Dermis microvascular lymphatic vessel endothelial cell (primary cell): ENCODE measurements around the gene RAE1. TPM values are rescaled to one million over a fixed set of nuclear protein-coding genes. Genes with fewer than 3 reads are reported as not detected.

Experiments
- DNase-seq, 2 donors: peaks; one replicate each; pipeline versions ENCODE4 v3.0.0 to v3.0.0-alpha.2; 2010; ENCODE audit warnings: low read depth in 2 of 2
- total RNA-seq: library from RNA; depleted of rRNA; stranded (reverse); fragments of >200 nt; gene quantifications from 2 replicates; pipeline ENCODE4 v1.2.1, GENCODE V29; 2014

Gene RAE1
- total RNA-seq, 1 donor from 2014 or later: 17.2 TPM

DNA sequence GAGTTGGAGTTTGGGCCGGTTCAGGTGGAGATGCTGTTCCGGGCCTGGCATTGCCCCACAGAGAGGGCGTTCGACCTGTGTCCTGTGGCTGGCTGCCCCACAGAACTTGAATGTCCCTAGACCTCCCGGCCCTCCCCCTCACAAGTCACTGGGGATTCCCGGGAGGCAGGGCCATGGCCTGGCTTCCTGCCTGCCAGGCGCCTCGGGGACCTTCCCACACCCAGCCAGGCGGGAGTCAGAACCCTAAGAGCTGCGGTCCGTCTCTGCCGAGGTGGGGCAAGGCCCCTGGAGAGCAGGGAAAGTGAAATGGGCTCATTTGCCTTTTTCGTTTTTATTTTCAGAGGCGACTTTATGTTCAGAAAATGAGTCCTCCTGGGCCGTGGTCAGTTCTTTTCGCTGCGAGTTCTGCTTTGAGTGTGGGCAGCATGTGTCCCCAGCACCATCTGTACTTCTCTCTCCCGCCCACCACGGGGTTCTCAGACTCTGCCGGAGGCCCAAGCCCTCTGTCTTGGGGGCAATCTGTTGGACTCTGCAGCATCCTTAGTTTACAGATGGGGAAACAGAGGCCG is 48.6 kb downstream of the RAE1 start:
- peak in 1 of 2 donors; percentile 39 for DNase-seq

DNA sequence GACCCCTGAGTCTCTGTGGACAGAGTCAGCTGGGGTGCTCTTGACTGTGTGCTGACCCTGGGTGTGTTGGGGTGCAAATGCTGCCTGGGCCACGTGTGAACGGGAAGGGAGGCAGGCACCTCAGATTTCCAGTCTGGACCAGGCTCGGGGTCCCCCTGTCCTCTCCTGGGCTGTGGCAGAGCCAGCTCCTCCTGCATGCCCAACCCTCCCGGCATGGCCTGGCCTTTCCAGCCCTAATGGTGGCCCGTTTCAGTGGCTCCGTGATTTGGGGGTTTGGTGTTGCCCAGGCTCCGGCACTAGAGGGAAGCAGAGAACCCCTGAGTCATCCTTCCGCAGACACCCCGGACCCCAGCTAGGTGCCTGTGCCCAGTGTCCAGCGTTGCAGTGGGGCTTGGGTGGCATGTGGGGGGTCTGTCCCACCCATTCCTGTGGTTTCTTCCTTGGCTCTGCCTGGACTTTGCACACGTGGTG is 49.2 kb downstream of the RAE1 start:
- DNase-seq: no peak

DNA sequence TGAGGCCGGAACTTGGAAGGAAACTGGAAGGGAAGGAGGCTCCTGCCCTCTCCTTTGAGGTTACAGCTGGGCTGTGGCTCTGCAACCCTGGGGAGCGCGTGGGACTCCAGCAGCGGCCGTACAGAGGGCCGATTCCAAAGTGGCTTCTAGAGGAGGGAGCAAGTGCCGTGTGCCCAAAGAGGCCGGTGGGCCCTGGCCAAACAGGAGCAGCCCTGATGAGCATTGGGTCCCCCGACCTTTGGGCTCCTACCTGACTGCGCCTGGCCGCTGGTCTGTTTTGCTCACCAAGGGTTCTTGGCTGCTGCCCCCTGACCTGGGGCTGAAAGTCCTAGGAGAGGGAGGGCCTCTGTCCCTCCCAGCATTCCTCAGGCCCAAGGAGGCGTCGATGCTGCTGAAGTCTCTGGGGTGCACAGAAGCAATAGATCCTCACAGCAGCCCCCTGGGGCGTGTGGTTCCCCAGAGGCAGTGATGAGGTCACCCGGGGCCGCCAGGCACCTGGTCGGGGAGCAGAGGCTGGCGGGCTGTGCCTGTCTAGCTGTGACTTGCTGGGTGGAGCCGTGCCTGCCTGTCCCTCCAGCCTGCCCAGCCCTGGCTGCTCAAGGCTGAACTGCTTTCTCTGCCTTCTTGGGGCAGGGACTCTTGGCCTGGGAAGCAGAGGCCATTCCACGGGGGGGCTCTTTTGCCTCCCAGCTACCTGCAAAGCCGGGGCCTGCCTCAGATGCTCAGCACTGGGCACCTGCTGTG is 49.9 kb downstream of the RAE1 start:
- no peak for DNase-seq

DNA sequence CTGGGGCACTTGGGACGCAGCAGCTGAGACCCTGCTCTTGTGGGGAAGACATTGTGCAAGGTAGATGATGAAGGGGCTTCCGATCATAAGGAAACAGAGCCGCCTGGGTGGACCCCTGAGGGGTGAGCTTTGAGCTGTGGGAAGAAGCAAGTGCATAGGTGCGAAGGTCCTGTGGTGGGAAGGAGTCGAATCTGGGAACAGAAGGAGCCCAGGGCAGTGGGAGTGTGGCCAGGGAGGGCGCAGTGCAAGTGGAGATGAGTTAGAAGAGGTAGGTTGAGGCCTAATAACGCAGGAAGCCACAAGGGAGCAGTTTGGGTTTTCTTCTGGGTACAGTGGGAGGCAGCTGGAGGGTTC is 50.5 kb downstream of the RAE1 start:
- no peak for DNase-seq

DNA sequence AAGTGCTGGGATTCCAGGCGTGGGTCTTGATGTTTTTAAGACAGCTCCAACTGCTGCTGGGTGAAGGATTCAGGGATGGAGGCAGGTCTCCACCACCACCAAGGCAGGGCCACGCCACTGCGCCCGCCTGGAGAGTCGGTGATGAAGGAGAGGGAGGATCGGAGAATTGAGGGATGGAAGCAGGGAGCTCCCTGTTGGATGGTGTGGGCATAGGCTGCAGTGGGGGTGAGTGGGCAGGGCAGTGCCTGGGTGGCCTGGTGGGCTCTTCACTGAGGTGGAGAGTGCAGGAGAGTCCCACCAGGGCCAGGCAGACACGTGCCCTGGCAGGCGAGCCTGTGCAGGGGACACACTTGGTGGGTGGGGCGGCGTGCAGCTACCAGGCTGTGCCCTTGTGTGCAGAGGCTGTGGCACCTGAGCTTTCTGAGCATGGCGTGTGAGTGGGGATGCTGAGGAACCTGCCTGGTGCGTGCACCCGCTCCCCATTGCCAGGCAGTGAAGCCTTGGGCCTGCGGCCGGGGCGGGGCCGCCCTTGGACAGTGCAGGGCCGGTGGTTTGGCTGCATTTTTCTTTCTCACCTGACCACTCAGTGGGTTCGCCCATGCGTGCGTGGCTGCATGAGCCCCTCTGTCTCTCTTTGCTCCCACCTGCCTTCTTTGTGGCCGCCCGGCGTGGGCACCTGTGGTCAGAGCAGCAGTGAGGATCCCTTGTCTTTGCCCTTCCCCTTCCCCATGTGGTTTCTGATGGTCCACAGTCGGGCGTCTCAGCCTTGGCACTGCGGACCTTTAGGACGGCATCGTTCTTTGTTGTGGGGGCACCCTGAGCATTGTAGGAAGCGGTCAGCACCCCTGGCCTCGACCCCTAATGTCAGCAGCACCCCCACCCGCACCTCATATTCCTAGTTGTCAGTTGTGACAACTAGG is 51.4 kb downstream of the RAE1 start:
- DNase-seq: no peak

DNA sequence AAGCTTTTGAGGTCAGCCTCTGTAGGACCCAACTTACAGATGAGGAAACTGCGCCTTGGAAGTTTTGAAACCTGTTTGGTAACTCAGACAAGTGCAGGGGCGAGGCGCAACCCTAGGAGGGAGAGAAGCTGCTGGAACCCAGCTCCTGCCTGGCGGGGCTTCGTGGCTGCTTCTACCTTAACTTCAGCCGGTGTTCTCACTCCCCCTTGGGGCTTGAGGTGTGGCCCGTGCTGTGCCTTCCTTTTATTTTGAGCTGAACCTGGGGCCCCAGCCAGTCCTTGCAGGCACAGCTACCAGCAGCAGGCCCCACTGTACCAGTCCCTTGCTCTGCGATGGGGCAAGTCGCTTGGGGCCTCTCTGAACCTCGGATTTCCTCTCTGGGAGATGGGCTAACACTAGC is 52.2 kb downstream of the RAE1 start:
- DNase-seq: no peak

DNA sequence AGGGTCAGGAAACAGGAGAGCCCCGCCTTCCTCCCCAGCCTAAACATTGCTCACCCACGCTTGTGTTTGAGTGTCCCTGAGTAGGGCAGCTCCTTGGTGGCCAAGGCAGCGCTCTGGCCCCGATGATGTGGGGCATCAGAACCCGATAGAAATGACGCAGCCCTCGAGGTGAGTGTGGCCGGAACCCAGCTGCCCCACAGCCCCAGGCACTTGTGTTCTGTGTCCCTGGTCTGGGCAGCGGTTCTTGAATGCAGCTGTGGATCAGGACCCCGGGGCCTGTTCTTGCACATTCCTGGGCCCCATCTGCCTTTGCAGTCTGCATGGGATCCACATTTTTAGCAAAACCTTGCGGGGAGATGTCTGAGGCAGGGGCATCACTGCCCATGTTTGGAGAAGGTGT is 53.0 kb downstream of the RAE1 start:
- no peak for DNase-seq

DNA sequence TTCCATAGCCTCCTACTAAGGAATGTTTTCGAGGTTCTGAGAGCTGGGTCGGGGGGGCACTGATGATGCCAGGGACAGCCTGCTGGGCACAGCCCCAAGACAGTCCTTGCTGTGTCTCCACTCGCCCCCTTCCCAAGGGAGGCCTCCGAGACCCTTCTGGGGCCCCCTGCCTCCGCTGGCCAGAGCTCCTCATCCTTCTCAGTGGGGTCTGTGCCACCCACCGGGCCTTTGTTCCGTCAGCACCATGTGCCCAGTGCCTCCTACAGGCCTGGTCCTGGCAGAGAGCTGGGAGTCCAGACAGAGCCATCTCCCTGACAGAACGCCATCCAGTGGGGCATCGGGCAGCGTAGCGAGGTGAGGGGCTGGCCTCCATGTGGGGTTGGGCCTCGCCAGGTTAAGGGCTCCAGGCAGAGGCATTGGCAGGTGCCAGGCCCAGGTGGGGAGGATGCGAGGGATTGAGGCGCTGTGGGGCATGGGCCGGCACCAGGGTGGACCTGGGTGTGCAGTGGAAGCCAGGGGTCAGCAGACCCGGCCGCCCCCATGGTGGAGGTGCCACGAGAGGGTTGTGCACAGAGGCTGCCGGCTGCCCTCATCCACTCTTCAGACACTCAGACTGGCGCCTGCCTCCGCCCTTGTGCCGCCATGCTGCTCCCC is 53.5 kb downstream of the RAE1 start:
- no peak for DNase-seq

DNA sequence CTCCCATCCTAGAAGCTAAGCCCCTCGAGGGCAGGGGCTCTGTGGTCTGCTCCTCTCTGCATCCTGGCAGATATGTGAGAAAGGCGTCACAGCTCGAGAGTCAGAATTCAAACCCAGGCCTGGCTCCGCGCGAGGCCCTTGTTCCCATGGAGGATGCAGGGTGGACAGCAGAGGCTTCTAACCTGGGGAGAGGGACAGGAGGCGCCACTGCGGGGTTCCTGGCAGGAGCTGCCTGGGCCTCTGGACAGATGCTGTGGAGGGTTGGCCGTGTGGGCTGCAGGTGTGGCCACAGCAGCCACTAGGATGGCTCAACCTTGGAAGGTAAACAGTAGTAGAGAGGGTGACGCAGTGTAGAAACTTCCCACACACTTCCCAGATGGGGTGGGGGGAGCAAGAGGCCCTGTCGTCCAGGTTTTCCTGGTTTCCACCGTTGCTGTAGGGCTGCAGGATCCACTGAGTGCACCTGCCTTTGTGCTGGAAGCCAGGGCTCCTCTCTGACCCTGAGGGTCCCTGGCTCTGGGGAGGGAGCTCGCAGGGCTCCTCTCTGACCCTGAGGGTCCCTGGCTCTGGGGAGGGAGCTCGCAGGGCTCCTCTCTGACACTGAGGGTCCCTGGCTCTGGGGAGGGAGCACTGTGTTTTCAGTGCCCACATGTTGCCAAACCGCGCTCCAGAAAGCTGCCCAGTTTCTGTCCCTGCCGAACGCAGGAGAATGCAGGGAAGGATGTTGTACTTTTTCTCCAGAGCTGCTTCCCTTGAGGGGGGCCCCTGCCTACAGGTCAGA is 54.4 kb downstream of the RAE1 start:
- no peak for DNase-seq

DNA sequence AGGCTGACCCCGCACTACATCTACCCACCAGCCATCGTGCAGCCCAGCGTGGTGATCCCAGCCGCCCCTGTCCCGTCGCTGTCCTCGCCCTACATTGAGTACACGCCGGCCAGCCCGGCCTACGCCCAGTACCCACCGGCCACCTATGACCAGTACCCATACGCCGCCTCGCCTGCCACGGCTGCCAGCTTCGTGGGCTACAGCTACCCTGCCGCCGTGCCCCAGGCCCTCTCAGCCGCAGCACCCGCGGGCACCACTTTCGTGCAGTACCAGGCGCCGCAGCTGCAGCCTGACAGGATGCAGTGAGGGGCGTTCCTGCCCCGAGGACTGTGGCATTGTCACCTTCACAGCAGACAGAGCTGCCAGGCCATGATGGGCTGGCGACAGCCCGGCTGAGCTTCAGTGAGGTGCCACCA is 56.5 kb downstream of the RAE1 start:
- no peak for DNase-seq

DNA sequence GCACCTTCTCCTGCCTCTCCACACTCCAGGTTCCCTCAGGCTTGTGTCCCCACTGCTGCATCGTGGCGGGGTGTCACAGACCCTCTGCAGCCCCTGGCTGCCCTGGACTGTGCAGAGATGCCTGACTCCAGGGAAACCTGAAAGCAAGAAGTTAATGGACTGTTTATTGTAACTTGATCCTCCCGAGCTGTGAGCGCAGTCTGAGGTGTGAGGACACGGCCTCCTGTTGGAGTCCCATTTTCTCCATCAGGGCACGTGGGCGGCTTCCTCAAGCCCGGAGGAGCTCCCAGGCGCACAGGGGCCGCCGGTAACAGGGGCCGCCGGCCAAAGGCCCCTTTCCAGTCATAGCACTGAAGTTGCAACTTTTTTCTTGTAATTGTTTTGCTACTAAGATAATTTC is 57.1 kb downstream of the RAE1 start:
- no peak for DNase-seq

DNA sequence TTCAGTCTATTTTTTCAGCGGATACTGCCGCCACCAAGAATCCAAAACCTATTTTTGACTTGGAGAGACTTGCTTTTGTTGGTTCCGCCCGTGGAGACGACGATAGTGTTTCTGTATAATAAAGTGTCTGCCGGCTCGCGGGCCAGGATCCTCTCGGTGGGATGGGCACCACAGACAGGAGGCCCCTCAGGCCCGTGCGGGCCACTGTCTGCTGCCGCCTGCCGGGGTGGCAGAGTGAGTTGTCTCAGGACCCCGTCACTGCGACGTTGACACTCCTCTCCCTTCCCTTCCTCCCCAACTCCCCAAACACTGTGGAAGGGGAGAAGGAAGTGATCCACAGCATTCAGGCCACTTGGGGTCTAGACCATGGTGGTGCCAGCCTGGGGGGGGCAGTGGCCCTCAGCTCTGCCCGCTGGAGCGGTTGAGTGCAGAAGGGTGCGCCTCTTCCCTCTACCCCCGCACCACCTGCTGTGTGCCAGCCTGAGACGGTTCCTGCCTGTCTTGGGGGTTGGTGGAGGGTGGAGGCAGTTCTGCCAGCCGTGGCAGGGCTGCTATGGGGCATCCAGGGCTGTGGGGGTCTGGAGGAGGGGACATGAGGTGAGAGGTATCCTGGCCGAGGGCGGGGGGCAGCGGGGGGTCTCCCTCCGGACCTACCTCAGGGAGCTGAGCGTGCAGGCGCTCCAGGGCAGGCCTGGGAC is 57.6 kb downstream of the RAE1 start:
- DNase-seq: no peak

DNA sequence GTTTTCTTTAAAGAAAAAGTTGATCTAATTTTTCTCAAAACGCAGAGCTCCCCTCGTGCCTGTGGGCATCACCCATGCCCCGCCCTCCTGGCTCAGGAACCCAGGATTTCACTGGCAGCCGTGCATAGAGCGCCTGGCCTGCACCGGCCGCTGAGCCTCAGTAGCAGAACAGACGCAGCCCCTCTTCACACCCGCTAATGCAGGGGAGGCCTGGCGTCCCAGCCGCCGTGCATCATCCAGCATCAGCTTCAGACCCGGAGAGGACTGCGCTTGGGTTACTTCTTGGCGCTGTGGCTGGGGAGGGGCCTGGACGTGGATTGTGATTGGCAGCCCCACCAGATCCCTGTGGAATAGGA is 58.2 kb downstream of the RAE1 start:
- no peak for DNase-seq

DNA sequence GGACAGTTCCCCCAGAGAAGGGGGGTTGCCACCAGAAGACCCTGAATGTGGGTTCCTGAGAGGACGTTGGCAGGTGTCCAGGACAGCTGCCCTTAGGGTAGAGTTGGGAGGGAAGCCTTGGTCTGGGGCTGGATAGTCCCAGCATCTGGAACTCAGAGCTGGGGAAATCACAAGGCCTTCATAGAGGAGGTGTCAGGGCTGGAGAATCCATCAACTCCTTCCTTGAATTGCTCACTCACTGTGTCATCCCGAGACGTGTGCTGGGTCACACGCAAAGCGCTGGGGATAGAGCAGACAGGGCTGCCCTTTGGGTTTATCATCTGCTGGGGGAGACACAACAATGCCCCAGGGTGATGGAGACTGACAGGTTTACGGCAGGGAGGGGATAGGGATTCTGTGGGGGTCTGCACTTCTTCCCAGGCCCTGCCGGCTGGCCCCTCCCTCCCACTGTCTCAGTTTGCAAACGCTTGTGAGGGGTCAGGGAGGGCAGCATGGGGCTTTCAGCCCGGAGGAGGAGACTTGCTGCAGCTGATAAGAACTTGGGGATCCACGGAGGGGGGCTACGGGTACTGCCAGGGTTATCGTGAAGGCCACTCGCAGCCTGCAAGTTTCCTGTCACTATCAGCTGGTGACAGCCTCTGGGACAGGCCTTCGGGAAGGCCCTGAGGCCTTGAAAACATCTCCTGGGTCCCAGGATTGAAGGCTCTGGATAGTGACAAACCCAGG is 58.8 kb downstream of the RAE1 start:
- no peak for DNase-seq

DNA sequence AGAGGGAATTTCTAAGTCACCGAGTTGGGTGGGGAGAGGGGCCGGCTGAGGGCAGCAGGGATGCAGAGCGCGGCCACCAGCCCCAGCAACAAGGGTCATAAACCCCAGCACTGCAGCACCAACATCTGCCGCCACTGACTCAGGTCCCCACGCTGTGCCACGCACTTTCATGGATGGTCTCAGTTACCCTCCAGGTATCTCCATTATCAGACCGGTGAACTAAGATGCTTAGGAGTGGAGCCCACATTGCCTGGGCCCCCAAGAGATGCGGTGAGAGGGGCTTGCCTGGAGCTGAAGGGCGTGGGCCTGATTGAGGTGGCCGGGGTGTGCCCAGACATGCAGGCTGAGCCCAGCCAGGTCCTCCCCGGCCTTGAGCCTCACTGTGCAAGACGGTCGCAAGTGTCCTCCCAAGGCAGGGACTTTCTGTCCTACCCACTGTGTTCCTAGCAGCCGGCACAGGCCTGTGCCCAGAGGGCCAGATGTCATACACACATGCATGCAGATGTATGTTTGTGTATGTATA is 59.4 kb downstream of the RAE1 start:
- DNase-seq: no peak

DNA sequence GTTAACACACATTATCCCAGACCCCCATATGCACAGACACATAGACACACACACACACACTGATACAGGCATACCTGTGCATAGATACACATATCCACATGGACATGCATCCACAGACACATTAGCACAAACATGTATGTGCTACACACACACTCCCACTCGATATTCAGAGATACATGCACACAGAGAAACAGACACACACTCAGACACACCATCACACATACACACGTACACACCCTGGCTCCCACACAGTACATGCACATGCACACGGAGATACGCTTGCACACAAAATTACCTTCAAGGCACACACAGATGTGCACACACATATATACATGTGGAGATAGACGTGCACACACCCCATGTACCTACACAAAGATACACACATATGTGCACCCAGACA is 59.9 kb downstream of the RAE1 start:
- DNase-seq: no peak

DNA sequence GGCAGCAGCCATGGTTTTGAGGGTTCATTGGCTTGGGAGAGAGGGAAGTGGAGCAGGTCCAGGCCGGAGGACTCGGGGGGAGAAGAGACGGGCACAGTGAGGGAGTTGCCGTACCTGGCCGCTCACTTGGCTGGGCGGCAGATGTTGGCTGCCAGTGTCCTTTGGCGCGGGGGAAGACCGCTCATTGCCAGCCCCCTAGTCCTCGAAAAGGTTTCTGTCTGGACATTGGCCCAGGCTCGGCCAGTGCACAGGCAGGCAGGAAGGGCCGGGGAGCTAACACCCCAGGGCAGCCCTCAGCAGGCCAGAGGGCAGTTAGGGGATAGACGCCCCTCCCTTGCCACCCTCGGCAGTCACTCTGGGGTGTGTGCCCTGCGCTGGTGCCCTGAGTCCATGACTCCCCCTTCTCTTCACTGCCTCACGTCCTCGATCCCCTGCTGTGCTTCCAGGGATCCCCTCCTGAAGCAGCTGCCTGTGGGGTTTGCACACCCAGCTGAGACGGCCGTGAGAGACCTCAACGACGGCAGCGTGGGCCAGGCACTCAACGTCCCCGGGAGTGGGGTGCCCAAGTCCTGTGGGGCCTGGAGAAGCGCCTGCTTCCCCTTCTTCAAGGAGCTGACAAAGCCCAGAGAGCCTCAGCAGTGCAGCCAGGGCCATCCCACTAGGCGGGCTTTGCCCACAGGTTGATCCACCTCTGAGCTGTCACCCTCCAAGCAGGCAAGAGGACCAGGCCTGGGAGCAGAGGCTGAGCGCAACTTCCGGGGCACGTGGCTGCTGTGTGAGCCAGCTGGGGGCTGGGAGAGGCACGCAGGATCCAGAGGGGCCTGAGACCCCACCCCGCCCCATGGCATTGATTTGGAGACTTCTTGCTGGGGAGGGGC is 60.6 kb downstream of the RAE1 start:
- DNase-seq: no peak

DNA sequence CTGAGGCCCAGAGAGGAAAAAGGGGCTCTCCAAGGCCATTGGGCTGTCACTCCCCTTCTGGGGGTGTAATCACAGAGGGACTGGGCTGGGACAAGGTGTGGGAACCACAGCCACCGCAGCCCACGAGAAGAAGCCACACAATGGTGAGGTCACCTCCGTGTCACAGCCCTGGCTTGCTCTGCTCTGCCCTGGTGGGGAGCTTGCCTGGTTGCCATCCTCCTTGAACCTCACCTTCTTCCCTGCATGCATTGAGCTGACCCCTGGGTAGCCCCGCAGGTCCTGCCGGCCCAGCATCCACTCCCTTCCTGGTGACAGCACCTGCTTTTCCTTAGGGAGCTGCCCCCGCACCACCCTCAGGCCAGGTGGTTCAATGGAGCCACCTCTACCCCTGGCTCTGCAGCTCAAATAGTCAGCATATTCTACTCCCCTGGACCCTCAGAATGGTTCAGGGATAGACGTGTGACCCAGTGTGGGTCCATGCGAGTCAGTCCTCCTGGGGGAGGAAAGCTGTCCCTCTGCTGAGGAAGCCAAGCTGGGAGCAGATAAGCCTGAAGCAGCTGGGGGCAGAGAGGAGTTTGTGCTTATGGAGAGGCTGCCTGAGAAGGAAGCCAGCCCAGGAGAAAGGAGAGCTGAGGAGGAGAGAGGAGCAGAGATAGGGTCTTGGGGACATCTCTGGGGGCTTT is 61.4 kb downstream of the RAE1 start:
- no peak for DNase-seq
